SKM-1 (cell line): ENCODE results near the gene HIF3A.

ENCODE experiments used
- DNase-seq: peaks from one replicate; lab custom pipeline; 2025; ENCODE audit not compliant: unreplicated experiment; lab: John Stamatoyannopoulos, UW

HIF3A gene

GRCh38 chr19:46381756-46382345 is 85.0 kb downstream of the HIF3A start:
- DNase-seq, result no peak

GRCh38 chr19:46383171-46383815 is 86.5 kb downstream of the HIF3A start:
- DNase-seq, result no peak

- no peak for DNase-seq
These were observed 87.0 kb downstream of the HIF3A start for GRCh38 chr19:46383846-46384245.

GRCh38 chr19:46384396-46384795 is 87.6 kb downstream of the HIF3A start:
- no peak for DNase-seq

GRCh38 chr19:46385636-46386035 is 88.8 kb downstream of the HIF3A start:
- DNase-seq, result no peak

- no peak for DNase-seq
These were observed 89.3 kb downstream of the HIF3A start for GRCh38 chr19:46386151-46386550.

- no peak for DNase-seq
These were observed 90.3 kb downstream of the HIF3A start for GRCh38 chr19:46386996-46387712.

- DNase-seq, result no peak
These were observed 90.9 kb downstream of the HIF3A start for GRCh38 chr19:46387713-46388130.

GRCh38 chr19:46388311-46389095 is 91.7 kb downstream of the HIF3A start:
- no peak for DNase-seq

GRCh38 chr19:46390121-46390858 is 93.4 kb downstream of the HIF3A start:
- DNase-seq, result no peak

GRCh38 chr19:46390866-46391265 is 94.0 kb downstream of the HIF3A start:
- no peak for DNase-seq

GRCh38 chr19:46391296-46392251 is 94.7 kb downstream of the HIF3A start:
- no peak for DNase-seq

- DNase-seq, result no peak
These were observed 95.5 kb downstream of the HIF3A start for GRCh38 chr19:46392252-46392801.

- DNase-seq, result no peak
These were observed 96.0 kb downstream of the HIF3A start for GRCh38 chr19:46392837-46393236.
